Occipital lobe (tissue), 2 donors: ENCODE data around the gene FRMD5. TPM values are rescaled to one million over a fixed set of nuclear protein-coding genes. Genes with fewer than 3 reads are reported as not detected.
"Not testable (repeated sequence)": the region's sequence is repeated elsewhere in the genome, so short reads cannot be mapped to it uniquely, and the experiment has no call there.

Experiments
- DNase-seq: peaks from one replicate; lab custom pipeline; 2025; lab: John Stamatoyannopoulos, UW
- total RNA-seq: library from RNA; depleted of rRNA; stranded (reverse); fragments of >200 nt; gene quantifications from one replicate; pipeline ENCODE4 v1.2.3, GENCODE V29; 2014

The FRMD5 gene
- total RNA-seq, 1 donor from 2014 or later, result 29.2 TPM

- no peak for DNase-seq
These were observed 160.7 kb downstream of the FRMD5 start for GRCh38 chr15:44034334-44034733.

- DNase-seq, result no peak
These were observed 161.2 kb downstream of the FRMD5 start for GRCh38 chr15:44033894-44034293.

GRCh38 chr15:44032820-44033219 is 162.3 kb downstream of the FRMD5 start:
- DNase-seq, result not testable (repeated sequence)

- no peak for DNase-seq
These were observed 165.0 kb downstream of the FRMD5 start for GRCh38 chr15:44029940-44030568.

GRCh38 chr15:44029003-44029402 is 166.1 kb downstream of the FRMD5 start:
- DNase-seq, result no peak

GRCh38 chr15:44028349-44028748 is 166.7 kb downstream of the FRMD5 start:
- DNase-seq, result no peak

GRCh38 chr15:44024155-44024554 is 170.9 kb downstream of the FRMD5 start:
- DNase-seq, result no peak

- DNase-seq, result no peak
These were observed 171.9 kb downstream of the FRMD5 start for GRCh38 chr15:44023176-44023575.

- no peak for DNase-seq
These were observed 176.9 kb downstream of the FRMD5 start for GRCh38 chr15:44018151-44018550.

- no peak for DNase-seq
These were observed 179.3 kb downstream of the FRMD5 start for GRCh38 chr15:44015545-44016305.

- no peak for DNase-seq
These were observed 183.7 kb downstream of the FRMD5 start for GRCh38 chr15:44011238-44011854.

- no peak for DNase-seq
These were observed 185.0 kb downstream of the FRMD5 start for GRCh38 chr15:44010089-44010488.

GRCh38 chr15:44009038-44009437 is 186.0 kb downstream of the FRMD5 start:
- no peak for DNase-seq

- not testable (repeated sequence) for DNase-seq
These were observed 194.8 kb downstream of the FRMD5 start for GRCh38 chr15:44000248-44000647.

- no peak for DNase-seq
These were observed 196.5 kb downstream of the FRMD5 start for GRCh38 chr15:43998607-43999006.

- no peak for DNase-seq
These were observed 203.9 kb downstream of the FRMD5 start for GRCh38 chr15:43991206-43991605.

- DNase-seq, result no peak
These were observed 205.1 kb downstream of the FRMD5 start for GRCh38 chr15:43989938-43990337.

GRCh38 chr15:43988900-43989299 is 206.2 kb downstream of the FRMD5 start:
- no peak for DNase-seq

GRCh38 chr15:43987924-43988323 is 207.1 kb downstream of the FRMD5 start:
- DNase-seq, result no peak

- DNase-seq, result no peak
These were observed 208.9 kb downstream of the FRMD5 start for GRCh38 chr15:43985976-43986680.

- no peak for DNase-seq
These were observed 213.5 kb downstream of the FRMD5 start for GRCh38 chr15:43981576-43981975.
